DND-41 (cell line): Measurements from ENCODE around the gene PLEKHJ1.

ENCODE experiments used
- CTCF ChIP-seq: IDR thresholded peaks from 2 replicates; pipeline ENCODE4 v1.5.1; 2012; ENCODE audit warnings: borderline replicate concordance, low read length, moderate library complexity, mild to moderate bottlenecking; ENCODE audit not compliant: poor library complexity, severe bottlenecking; ENCODE audit errors: extremely low read depth
- EZH2 ChIP-seq: IDR thresholded peaks from 3 replicates; pipeline ENCODE4 v1.6.1; 2012; ENCODE audit warnings: borderline replicate concordance, low read depth, mild to moderate bottlenecking, moderate library complexity, low read length, inconsistent platforms; ENCODE audit not compliant: severe bottlenecking

- TF ChIP-seq CTCF (no peak), EZH2 (no peak)
Observed at GRCh38 chr19:2188708-2189385, 47.3 kb downstream of the PLEKHJ1 start.
